PC-9 (cell line): ENCODE results near the gene CDH20. TPM values are rescaled to one million over a fixed set of nuclear protein-coding genes. Genes with fewer than 3 reads are reported as not detected.

ENCODE experiments used
- BruUV-seq: library from RNA; stranded (reverse); fragments of 400-500 nt; replicated peaks from 2 replicates; lab custom pipeline; 2021; lab: Mats Ljungman, UMichigan
- CTCF ChIA-PET: fragments of 300-600 bp; sonication (Branson Sonifier 250); formaldehyde crosslinking; loops from one replicate; lab custom pipeline; 2022; ENCODE audit warnings: antibody characterized with exemption; lab: Charles Lee
- POLR2A ChIA-PET: fragments of 300-600 bp; sonication (Branson Sonifier 250); formaldehyde crosslinking; loops from one replicate; lab custom pipeline; 2022; ENCODE audit warnings: antibody characterized with exemption; ENCODE audit not compliant: unreplicated experiment; lab: Charles Lee
- DNase-seq, 2 experiments: peaks; one replicate each; pipeline versions ENCODE4 v3.0.0 to v3.0.0-alpha.2; 2015 to 2022; ENCODE audit warnings: mixed read lengths in 1 of 2
- H2AFZ ChIP-seq: fragments of 200-600 bp; sonication (generic); 2 replicates; pipeline ENCODE4 v1.8.1; 2017; ENCODE audit warnings: antibody characterized with exemption
- H3F3A ChIP-seq: fragments of 200-600 bp; sonication (generic); 2 replicates; pipeline ENCODE4 v1.8.1; 2017; ENCODE audit warnings: antibody characterized with exemption, mild to moderate bottlenecking, low read depth; ENCODE audit not compliant: insufficient read depth
- H3K27ac ChIP-seq: fragments of 200-600 bp; sonication (generic); 2 replicates; pipeline ENCODE4 v1.6.1; 2016; ENCODE audit warnings: mixed run types
- H3K27me3 ChIP-seq: fragments of 200-600 bp; sonication (generic); 2 replicates; pipeline ENCODE4 v1.6.1; 2016; ENCODE audit warnings: low read depth, mixed run types; ENCODE audit not compliant: insufficient read depth
- H3K36me3 ChIP-seq: fragments of 200-600 bp; sonication (generic); 2 replicates; pipeline ENCODE4 v1.6.1; 2016; ENCODE audit warnings: low read depth, mixed run types
- H3K4me1 ChIP-seq: fragments of 200-600 bp; sonication (generic); replicated peaks from 2 replicates; pipeline ENCODE4 v1.6.1; 2016; ENCODE audit warnings: mixed run types; ENCODE audit not compliant: insufficient read depth
- H3K4me2 ChIP-seq: fragments of 200-600 bp; sonication (generic); 2 replicates; pipeline ENCODE4 v1.6.1; 2017; ENCODE audit warnings: mixed run types
- H3K4me3 ChIP-seq: fragments of 200-600 bp; sonication (generic); 2 replicates; pipeline ENCODE4 v1.6.1; 2016; ENCODE audit warnings: mixed run types
- H3K79me2 ChIP-seq: fragments of 200-600 bp; sonication (generic); 2 replicates; pipeline ENCODE4 v1.6.1; 2017; ENCODE audit warnings: low read depth, mixed run types
- H3K9me2 ChIP-seq: fragments of 200-600 bp; sonication (generic); 2 replicates; pipeline ENCODE4 v1.8.1; 2017; ENCODE audit warnings: mild to moderate bottlenecking; ENCODE audit not compliant: insufficient read depth
- H3K9me3 ChIP-seq: fragments of 200-600 bp; sonication (generic); 2 replicates; pipeline ENCODE4 v1.8.1; 2016; ENCODE audit warnings: low read depth; ENCODE audit not compliant: insufficient read depth
- H4K20me1 ChIP-seq: fragments of 200-600 bp; sonication (generic); 2 replicates; pipeline ENCODE4 v1.8.1; 2017; ENCODE audit not compliant: insufficient read depth
- EZH2 ChIP-seq: fragments of 200-600 bp; sonication (generic); IDR thresholded peaks from 2 replicates; pipeline ENCODE4 v1.8.0; 2017; ENCODE audit warnings: antibody characterized with exemption, low read depth
- intact Hi-C: fragments of 100-400 bp; cut with micrococcal nuclease; formaldehyde crosslinking; loops from one replicate; pipeline ENCODE4 v1.10.0; 2022; ENCODE audit not compliant: unreplicated experiment
- total RNA-seq: library from RNA; stranded (reverse); gene quantifications from 2 replicates; pipeline ENCODE4 v1.2.3, GENCODE V29; 2021
- TF ChIP-seq, protein P1 (sequence below): fragments of 200-600 bp; sonication (generic); conservative IDR thresholded peaks from 2 replicates; pipeline ENCODE4 v1.6.1; 2017; ENCODE audit warnings: mixed run types, antibody characterized with exemption, mild to moderate bottlenecking, moderate library complexity

CDH20 gene
- total RNA-seq, 1 experiment from 2014 or later, result not detected

DNA sequence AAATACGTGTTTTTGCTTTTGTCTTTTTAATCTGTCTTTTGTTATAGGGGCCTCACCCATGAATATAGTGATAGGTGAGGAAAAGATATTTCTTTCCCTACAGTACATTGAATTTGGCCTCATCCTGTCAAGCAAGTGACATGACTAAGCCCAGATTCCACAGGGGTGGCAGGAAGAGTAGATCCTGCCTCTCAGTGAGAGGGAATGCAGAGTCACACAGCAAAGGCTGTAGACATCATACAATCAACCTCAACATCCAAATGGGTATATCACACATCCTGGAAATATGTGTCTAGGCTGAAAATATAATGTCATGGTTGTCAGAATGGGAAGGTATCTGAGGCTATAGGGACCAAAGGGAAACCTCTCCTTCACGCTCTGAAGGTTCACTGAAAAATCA lies 269.6 kb downstream of the CDH20 start:
- Histone ChIP-seq H3K27me3 (no peaks in the 10 kb centered on the region), H3K4me2 (no peak overlapping the region), H3K9me2 (no peaks in the 10 kb centered on the region), H3K9me3 (no peaks in the 10 kb centered on the region), H3K79me2 (no peaks in the 10 kb centered on the region), H3K4me3 (no peak overlapping the region), H4K20me1 (no peaks in the 10 kb centered on the region), H3K27ac (no peak overlapping the region), H3F3A (no peaks in the 10 kb centered on the region), H3K36me3 (no peaks in the 10 kb centered on the region), H3K4me1 (no peaks in the 10 kb centered on the region), H2AFZ (no peak overlapping the region)
- DNase-seq, result no peak
- CTCF ChIA-PET, result no interaction called here
- POLR2A ChIA-PET, result no interaction called here
- BruUV-seq, result no TSS peak
- TF ChIP-seq EZH2, result no peak
- TF ChIP-seq, protein P1, sequence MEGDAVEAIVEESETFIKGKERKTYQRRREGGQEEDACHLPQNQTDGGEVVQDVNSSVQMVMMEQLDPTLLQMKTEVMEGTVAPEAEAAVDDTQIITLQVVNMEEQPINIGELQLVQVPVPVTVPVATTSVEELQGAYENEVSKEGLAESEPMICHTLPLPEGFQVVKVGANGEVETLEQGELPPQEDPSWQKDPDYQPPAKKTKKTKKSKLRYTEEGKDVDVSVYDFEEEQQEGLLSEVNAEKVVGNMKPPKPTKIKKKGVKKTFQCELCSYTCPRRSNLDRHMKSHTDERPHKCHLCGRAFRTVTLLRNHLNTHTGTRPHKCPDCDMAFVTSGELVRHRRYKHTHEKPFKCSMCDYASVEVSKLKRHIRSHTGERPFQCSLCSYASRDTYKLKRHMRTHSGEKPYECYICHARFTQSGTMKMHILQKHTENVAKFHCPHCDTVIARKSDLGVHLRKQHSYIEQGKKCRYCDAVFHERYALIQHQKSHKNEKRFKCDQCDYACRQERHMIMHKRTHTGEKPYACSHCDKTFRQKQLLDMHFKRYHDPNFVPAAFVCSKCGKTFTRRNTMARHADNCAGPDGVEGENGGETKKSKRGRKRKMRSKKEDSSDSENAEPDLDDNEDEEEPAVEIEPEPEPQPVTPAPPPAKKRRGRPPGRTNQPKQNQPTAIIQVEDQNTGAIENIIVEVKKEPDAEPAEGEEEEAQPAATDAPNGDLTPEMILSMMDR, result no peak
- intact Hi-C loops, result loop anchor here (10.0 kb wide), 1 partner anchor 52 kb away; no protein-coding TSS in a partner anchor
